ENCODE results near the gene CFAP77.

DNA sequence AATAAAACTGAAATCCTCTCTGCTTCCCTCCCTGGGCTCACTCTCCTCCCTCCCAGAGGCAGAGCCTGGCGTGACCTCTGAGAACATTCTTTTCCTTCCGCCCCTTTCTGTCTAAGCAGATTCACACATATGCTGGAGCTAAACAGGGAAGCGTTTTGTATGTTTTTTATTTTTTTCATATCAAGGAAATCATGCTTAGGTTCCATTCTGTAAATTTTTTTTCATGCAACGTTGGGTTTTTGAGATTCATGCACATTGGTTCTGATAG lies 152.2 kb downstream of the CFAP77 start:
- TF ChIP-seq, protein P1, sequence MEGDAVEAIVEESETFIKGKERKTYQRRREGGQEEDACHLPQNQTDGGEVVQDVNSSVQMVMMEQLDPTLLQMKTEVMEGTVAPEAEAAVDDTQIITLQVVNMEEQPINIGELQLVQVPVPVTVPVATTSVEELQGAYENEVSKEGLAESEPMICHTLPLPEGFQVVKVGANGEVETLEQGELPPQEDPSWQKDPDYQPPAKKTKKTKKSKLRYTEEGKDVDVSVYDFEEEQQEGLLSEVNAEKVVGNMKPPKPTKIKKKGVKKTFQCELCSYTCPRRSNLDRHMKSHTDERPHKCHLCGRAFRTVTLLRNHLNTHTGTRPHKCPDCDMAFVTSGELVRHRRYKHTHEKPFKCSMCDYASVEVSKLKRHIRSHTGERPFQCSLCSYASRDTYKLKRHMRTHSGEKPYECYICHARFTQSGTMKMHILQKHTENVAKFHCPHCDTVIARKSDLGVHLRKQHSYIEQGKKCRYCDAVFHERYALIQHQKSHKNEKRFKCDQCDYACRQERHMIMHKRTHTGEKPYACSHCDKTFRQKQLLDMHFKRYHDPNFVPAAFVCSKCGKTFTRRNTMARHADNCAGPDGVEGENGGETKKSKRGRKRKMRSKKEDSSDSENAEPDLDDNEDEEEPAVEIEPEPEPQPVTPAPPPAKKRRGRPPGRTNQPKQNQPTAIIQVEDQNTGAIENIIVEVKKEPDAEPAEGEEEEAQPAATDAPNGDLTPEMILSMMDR (IDR thresholded peaks at IDR 0.05) = no peak
- no peak for TF ChIP-seq POLR2A (IDR thresholded peaks at IDR 0.05)
